Stimulated activated CD8-positive, alpha-beta memory T cell treated with anti-CD3 and anti-CD28 coated beads, Interleukin-12 subunit alpha, Interleukin-12 subunit beta, amount 100 ng/mL, for 4 hours (primary cell): ENCODE measurements around the gene CFAP46.
"Not testable (repeated sequence)": the region's sequence is repeated elsewhere in the genome, so short reads cannot be mapped to it uniquely, and the experiment has no call there.

ENCODE experiments used
- DNase-seq: peaks from one replicate; pipeline ENCODE4 v3.0.0-alpha.2; 2020; ENCODE audit warnings: low read depth

CFAP46 gene

DNA sequence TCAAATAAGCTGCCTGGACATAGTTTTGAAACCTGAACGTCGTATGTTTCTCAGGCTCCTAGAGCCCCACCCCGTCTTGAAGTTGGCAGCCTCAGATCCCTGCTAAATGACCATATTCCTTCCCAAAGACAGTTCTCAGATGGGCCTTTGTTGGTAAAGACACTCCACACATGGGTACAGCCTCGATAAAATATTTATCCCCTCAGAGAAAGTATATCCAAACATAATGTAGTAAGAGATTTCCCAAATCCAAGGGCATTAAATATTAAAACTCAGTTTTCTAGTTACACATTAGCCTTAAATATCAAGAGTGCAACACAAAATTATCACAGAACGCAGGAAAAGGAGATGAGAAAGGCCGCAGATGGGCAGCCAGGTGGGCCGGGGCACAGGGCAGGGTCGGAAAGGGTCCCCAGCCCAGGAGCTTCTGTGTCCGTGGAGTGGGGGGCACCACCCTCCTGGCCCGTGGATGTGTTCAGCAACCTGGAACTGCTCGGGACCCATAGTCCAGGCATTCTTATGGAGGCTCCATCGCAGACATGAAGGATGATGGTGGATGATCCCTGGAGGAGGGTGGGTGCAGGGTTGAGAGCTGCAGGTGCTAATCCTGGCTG is 1.5 kb upstream of the CFAP46 start:
- DNase-seq, result no peak

DNA sequence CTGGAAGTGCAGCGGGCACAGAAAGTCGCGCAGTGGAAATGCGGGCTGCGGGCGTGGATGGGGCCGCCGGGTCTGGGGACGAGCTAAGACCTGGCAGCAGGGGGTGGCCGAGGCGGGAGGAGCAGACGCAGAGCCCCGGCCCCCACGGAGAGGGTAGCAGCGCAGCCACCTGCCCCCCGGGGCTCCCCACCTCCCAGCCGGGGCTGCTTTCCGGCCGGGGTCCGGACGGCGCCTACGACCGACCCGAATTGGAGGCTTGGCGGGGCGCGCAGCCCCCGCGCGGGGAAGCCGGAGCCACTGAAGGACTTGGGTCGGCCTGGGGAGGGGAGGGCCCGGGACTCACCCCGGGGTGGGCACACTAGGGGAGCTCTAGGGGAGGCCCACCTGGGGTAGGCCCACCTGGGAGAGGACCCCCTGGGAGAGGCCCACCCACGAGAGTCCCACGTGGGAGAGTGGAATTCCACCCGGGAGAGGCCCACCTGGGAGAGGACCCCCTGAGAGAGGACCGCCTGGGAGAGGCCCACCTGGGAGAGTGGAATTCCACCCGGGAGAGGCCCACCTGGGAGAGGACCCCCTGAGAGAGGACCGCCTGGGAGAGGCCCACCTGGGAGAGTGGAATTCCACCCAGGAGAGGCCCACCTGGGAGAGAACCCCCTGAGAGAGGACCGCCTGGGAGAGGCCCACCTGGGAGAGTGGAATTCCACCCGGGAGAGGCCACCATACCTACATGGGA is 854 bp upstream of the CFAP46 start:
- no peak for DNase-seq

DNA sequence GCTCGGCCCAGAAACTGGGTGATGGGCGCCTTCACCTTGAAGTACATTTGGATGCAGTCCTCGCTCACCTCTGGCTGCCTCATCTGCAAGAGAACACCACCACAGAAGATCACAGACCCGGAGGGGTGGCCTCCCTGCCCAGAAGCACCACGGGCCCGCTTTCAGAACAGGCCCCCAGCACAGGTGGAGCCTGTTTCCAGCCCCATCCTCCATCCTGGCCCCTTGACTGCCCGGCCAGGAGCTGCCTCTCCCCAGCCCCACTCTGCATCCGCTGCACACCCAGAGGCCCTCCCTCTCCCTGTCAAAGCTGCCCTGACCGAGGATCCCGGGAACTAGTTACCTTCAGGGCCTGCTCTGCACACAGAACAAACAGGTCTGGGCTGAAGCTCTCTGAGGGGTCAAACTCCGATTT is 724 bp downstream of the CFAP46 start:
- DNase-seq, result no peak

DNA sequence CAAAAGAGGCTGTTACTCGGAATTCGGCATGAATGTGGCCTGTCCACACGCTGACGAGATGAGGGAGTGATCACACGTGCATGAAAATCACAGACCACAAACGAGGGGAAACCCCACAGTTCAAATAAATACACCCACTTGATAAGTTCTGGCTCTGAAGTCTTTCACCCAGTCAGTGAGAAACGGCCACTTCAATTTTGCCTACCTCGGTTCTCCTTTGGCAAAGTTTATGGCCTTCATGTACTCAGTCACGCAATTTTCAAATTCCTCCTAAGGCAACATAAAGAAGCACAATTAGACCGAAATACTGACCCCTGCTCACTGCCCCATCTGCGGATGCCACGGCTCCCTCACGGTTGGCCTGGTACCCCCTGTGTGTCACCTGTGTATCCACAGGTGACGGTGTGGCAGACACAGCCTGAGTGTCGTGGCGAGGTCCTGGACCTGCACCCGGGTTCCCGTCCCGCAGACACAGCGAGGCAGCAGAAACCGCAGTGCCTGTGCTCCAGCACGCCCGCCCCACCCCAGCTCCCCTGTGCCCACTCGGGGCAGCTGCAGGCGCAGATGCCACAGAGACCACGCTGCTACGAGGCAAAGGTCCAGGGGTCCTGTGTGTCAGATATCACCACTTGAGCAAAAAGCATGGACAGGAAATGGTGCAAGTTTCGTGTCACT is 1.4 kb downstream of the CFAP46 start:
- DNase-seq, result no peak

DNA sequence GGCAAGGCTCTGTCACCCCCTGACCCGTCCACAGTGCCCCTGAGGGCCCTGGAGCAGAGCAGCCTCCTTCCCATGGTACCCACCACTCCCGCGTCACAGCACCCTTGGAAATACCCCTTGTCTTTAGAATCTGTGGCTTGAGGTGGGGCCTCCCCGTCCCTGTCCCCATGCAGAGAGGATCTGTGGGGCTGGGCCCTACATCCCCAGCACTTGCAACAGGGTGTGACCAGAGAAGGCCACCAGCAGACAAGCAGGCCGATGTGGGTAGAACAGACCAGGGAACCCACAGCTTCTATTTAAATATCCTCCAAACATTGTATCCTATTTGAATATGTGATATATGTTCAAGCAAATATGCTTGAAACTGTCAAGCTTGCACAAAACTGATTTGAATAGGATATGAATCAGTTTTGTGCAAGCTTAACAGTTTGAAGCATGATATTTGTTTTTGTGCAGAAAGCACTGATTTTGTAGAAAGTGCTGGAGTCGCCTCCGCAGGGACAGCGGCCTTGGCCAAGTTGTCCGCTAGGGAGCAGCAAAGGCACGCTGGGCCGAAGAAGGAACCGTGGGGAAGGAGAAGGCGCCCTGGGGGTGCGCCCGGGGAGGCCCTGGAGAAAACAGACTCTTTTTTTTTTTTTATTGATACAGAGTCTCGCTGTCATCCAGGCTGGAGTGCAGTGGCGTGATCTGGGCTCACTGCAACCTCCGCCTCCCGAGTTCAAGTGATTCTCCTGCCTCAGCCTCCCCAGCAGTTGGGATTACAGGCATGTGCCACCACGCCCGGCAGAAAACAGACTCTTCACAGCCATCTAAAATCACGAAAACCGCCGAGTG is 2.2 kb downstream of the CFAP46 start:
- no peak for DNase-seq

DNA sequence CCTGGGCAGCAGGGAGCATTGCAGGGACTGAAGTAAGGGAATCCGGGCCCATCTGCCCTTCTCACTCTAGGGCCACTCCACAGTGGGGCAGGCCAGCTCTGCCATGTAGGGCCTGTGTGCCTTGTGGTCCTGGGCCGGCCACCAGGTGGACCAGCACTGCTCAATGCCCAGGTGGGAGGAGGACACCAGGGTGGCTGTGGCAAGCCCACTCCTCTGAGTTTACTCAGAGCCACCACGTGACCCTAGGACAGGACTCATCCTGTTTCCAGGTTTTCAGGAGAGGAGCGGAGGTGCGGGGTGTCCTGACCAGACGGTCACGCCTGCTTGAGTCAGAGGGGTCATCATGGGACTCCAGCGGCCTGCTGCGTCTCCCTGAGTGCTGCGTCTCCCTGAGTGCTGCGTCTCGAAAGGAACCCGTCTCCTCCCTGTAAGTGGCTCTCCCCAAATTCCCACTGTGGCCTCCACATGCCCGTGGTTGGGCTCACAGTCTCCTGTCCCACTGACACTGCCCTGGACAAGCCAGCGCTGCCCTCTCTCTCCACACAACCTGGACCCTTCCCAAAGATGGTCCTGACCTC is 2.9 kb downstream of the CFAP46 start:
- DNase-seq, result no peak

DNA sequence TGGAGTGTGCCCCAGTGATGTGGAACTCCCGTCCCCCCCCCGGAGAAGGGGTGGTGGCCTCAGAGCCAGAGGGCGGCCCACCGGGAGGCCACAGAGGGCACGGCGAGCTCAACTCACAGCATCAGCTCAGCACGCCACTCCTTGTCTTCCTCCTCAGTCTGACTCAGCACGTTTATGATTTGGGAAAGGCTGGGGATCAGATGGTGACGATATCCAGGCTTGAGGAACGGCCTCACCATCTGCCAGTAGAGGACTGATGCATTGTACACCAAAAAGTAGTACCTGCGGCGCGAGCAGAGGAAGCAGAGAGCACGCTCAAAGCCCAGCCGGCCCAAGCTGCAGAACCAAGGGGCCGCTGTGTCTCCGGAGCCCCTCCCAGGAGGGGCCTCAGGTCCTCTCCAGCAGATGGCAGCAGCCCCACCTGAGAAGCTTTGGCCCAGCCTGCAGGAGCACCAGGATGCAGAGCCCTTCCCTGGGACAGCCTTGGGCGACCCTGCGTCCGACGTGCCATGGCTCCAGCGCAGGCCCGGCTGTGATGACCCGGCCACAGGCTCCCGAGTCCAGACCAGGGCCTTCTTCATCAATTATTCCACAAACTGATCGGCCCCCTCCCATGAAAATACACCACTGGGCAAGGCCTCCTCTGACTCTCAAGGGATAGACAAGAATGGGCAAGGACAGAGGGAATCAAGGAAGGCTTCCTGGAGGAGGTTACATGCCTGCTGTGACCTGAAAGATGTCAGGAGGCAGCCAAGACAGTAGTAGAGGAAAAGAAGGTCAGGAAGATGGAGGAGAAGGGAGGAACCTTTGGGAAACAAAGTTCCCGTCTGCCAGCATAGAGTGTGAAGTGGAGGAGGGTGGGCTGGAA is 3.7 kb downstream of the CFAP46 start:
- DNase-seq, result no peak

DNA sequence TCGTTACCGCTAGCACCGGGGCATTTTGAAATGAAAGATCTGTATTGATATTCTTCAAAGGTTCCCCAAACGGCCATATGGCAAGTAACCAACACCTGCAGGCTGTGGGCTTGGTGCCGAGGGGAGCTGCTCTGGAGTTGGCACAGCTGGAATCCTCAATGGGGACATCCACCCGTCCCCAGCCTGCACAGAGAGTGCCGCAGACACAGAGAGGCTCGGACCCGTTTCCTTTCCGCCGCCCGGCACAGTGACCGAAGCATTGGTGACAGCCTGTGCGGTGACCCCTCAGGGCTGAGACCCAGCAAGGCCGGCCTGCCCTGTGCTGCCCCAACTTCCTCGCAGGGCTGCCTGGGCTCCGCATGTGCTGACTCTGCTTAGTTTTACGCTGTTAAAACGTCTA is 4.5 kb downstream of the CFAP46 start:
- DNase-seq, result no peak

DNA sequence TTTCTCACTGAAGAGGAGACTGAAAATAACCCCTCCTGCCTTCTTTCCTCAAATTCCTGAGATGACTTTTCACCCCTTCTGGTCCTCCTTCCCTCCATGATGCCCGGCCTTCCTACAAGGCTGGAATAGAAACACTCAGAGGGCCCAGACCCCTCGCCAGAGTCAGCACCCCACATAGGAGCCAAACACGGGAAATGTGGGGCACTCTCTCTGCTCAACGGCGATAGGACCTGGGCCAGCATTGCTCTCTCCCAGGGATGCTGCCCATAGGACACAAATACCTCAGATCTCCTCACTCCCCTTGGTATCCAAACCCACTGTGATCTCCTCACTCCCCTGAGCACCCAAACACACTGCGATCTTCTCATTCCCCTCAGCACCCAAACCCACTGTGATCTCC is 7.4 kb downstream of the CFAP46 start:
- no peak for DNase-seq

DNA sequence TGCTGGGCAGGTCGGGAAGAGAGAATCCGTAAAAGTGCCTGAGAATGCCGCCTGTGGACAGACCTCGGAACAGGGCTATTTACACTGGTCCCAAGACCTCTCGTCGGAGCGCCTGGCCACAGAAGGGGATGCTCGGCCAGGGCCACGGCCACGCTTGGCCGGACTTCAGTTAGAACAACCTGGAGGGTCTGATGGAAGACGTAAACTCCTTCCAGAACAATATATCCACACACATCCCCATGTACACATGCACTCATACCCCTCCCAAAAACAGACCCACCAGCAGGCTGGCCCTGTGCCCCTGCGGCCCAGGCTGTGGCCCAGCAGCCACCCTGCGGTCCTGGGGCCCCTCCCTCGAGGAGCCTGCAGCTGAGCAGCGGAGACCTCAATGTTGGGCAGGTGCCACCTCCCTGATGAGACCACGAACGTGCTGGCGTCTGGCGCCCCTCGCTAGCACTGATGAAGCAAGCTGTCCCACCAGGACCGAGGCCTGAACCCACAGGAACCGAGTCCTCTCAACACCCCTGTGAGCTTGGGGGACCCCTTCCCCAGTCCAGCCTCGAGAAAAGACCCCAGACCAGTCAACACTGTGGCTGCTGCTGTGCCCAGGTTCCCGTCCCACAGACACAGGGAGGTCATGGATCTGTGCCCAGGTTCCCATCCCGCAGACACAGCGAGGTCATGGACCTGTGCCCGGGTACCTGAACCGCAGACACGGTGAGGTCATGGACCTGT is 8.9 kb downstream of the CFAP46 start:
- DNase-seq, result no peak

DNA sequence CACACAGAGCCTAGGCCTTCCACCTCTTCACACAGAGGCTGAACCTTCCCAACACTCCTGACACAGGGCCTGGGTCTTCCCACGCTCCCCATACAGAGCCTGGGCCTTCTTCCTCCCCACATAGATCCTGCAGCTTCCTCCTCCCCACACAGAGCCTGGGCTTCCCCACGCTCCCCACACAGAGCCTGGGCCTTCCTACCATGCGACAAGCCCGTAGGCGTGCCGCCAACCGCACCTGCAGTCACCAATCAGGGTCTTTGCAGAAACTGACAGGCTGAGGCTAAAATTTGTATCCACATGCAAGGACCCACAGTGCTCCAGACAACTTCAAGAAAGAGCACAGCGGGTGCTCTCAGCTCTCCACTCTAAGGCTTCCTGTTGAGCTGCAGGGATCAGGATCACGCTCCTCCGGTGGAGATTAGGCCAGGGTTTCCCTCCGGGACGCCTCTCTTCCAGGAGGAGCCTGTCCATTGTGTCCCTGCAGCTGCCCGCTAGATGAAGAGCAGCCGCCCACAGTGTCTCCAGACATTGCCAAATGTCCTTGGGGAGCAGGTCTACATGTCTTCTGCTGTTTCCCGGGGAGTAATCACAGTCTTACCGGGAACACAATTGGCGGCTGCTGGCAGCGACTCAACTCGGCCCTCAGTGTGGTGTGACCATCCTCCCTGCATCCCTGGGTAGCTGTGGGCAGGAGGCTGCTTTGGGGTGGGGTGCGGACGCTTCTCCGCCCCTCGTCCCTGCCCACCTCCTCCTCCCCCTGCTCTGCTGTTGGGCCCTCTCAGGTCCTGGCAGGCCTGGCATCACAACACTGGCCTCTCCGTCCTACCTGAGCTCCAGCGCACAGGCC is 9.7 kb downstream of the CFAP46 start:
- no peak for DNase-seq

DNA sequence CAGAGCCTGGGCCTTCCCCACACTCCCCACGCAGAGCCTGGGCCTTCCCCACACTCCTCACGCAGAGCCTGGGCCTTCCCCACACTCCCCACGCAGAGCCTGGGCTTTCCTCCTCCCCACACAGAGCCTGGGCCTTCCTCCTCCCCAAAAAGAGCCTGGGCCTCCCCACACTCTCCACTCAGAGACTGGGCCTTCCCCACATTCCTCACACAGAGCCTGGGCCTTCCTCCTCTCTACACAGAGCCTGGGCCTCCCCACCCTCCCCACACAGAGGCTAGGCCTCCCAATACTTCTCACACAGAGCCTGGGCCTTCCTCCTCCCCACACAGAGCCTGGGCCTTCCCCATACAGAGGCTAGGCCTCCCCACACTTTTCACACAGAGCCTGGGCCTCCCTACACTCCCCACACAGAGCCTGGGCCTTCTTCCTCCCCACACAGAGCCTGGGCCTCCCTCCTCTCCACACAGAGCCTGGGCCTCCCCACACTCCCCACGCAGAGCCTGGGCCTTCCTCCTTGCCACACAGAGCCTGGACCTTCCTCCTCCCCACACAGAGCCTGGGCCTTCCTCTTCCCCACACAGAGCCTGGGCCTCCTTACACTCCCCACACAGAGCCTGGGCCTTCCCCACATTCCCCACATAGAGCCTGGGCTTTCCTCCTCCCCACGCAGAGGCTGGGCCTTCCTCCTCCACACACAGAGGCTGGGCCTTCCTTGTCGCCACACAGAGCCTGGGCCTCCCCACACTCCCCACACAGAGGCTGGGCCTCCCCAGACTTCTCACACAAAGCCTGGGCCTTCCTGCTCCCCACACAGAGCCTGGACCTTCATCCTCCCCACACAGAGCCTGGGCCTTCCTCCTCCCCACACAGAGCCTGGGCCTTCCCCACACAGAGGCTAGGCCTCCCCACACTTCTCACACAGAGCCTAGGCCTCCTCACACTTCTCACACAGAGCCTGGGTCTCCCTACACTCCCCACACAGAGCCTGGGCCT is 10.8 kb downstream of the CFAP46 start:
- DNase-seq, result not testable (repeated sequence)

DNA sequence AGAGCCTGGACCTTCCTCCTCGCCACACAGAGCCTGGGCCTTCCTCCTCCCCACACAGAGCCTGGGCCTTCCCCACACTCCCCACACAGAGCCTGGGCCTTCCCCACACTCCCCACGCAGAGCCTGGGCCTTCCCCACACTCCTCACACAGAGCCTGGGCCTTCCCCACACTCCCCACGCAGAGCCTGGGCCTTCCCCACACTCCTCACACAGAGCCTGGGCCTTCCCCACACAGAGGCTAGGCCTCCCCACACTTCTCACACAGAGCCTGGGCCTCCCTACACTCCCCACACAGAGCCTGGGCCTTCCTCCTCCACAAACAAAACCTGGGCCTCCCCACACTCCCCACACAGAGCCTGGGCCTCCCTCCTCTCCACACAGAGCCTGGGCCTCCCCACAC is 11.7 kb downstream of the CFAP46 start:
- DNase-seq, result not testable (repeated sequence)

DNA sequence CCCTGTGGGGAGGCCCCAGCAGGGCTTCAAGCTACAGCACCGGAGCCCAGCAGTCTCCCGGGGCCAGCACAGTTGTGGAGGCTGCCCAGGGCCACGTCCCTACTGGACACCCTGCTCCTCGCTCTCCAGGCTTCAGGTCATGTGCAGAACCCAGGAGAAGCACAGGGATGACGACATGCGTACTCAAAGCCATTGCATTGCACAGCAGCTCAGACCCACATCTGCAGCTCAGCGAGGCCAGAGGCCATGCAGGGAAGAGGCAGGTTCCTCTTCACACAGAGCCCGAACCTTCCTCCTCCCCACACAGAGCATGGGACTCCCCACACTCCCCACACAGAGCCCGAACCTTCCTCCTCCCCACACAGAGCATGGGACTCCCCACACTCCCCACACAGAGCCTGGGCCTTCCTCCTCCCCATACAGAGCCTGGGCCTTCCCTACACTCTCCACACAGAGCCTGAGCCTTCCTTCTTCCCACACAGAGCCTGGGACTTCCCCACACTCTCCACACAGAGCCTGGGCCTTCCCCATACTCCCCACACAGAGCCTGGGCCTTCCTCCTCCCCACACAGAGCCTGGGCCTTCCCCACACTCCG is 12.3 kb downstream of the CFAP46 start:
- no peak for DNase-seq

DNA sequence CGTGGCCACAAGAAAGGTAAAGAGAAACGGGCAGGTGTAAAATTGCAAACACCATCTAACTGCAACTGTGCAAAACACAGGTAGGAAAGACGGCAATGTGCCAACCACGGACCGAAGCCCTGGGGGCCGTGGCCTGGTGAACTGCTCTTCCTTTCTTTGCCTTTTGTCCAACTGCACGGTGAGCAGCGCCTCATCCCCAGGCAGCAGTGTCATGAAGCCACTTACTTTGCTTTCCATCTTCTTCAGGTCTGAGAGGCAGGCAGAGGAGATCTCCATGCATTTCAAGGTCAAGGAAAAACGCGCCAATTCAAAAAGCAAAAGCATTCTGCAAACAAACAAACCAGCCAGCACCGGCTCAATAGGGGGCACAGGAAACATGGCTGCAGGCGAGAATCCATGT is 12.9 kb downstream of the CFAP46 start:
- no peak for DNase-seq

DNA sequence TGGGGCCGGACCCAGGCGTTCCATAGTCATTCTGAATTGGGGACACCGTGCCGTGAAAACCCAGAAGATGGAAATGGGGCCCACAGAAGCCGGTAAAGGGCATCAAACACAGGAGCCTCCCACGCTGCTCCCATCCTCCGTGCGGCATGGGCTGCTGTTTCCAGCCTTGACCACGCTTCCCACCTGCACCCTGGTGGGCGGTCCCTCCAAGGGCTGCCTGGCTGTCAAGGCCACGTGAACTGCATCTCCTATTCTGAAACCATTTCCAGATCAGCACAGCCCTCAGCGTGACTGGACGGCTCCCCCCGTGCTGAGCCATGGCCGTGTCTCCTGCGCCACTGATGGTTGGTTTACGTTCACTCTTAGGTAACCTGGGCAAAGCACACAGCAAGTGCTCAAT is 14.1 kb downstream of the CFAP46 start:
- DNase-seq, result no peak

DNA sequence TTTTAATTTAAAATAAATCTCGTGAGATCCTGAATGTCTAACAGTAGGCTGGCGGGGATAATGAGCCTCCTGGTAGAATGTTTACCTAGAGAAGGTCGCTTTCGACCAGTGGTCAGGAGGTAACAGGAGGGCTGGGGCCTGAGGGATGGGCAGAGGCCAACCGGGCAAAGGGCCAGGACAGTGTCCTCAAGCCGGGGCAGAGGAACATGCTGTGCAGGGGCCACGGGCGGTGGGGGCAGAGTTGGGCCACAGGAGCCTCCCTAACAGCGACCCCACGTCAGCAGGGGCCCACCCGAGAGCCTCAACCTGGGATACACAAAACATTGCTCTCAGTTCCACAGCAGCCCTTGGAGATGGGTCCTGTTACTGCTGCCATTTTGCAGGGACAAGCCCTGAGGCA is 14.5 kb downstream of the CFAP46 start:
- no peak for DNase-seq
